ENCODE results near the gene KCNA3.

The KCNA3 gene

GRCh38 chr1:110674337-110675059 is at the start of gene KCNA3:
Gene KCNA3 (minus strand): TSS chr1:110674940. CDS start chr1:110674809, 131 bp downstream.
- DNase-seq (ENCODE audit: low read depth in 2 of 2) = peak; percentile 42 to 52

DNA sequence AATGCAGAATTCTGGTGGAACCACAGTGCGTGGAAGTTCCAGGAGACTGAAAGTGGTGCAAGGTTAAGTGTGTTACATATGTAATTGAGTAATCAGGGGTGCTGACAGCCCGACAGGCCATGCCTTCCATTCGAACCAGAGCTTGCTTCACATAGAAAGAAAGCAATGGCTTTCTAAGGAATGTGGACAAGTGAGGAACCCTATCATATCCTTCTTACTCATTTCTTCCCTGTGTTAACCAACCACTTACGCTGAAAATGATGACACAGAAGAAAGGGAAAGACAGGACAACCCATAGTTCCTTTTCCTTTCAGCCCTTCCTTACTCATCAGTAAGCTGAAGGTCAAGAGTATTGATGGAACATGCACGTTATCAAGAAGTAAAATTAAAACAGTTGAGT is 48.1 kb upstream of the KCNA3 start:
- no peak for DNase-seq (ENCODE audit: low read depth in 2 of 2)

- no peak for DNase-seq (ENCODE audit: low read depth in 2 of 2)
Measured at GRCh38 chr1:110719908-110720307, 45.2 kb upstream of the KCNA3 start.

- no peak for DNase-seq (ENCODE audit: low read depth in 2 of 2)
Measured at GRCh38 chr1:110718452-110718851, 43.7 kb upstream of the KCNA3 start.

GRCh38 chr1:110717179-110717578 is 42.4 kb upstream of the KCNA3 start:
- DNase-seq (ENCODE audit: low read depth in 2 of 2) = no peak

DNA sequence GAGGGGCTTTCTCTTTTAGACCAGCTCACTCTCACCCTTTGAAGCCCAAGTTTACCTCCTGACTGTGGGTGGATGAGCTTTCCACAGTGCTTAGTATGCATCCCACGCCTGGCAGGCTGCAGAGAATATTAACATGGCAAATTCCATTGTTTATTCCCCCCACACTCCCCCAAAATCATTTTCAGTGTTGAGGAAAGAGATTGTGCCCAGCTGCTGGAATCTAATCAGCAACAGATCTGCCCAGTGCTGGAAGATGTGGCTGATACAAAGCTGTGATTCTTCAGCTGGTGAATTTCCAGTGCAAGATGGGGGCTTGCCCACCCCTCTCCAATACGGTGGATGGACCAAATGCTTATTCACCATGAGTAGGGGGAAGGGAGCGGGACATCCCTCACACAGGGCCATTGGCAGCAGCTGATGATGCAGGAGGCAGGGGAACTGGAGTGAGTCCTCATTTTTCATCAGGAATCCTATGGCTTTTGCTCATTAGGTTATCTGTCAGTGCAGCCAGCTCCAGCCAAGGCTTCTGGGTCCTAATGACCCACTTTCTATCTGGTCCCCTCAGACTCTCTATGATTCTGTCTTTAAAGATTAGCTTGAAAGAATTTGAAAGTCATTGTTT is 39.7 kb upstream of the KCNA3 start:
- DNase-seq (ENCODE audit: low read depth in 2 of 2) = no peak

DNA sequence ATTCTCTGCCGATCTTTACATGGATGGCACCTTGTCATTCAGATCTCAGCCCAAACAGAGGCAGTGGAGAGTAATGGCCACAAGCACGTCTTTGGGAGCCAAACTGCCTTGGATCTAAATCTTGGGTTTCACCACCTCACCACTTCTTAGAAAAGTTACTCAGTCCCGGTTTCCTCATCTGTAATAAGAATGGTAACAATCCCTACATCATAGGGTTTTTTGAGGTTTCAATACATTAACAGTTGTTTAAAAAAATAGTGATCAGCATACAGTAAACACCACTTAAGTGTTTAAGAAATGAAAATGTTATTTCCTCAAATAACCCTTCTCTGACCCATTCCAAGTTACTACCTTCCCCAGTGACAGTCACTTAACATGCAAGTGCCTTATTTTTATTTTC is 38.5 kb upstream of the KCNA3 start:
- no peak for DNase-seq (ENCODE audit: low read depth in 2 of 2)

DNA sequence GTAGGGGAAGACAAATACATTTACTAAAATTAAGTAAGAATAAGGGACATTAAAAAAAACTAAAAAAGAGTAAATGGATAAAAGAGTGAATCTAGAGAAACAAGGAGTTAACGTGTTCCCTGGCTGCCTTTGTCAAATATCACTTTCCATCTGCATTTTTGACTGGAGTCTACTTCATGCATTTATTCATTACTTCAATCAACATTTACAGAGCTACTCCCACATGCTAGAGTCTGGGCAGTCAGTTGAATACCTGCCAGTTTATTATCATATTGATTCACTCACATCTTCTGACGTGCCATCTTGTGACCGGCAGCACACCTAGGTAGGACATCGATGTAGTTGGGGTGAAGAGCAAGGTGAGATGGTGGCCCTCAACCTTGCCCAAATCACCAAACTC is 35.6 kb upstream of the KCNA3 start:
- no peak for DNase-seq (ENCODE audit: low read depth in 2 of 2)

DNA sequence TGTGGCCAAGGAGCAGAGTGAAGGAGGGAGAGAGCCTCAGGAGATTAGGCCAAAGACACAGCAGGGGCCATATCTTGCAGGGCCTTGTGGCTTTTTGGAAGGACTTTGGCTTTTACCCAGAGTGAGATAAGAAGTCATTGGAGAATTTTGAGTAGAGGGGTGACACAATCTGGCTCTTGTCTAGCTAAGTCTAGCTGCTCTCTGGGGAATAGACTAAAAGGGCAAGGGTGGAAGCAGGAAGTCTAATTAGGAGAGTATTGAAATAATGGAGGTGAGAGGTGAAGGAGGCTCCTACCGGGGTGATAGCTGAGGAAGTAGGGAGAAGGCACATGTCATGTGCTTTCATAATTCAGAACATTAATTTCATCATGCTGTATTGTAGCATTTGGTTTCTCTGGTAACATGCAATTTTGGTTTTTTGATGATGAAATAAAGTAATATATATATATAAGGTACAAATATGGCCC is 34.3 kb upstream of the KCNA3 start:
- DNase-seq (ENCODE audit: low read depth in 2 of 2) = no peak

DNA sequence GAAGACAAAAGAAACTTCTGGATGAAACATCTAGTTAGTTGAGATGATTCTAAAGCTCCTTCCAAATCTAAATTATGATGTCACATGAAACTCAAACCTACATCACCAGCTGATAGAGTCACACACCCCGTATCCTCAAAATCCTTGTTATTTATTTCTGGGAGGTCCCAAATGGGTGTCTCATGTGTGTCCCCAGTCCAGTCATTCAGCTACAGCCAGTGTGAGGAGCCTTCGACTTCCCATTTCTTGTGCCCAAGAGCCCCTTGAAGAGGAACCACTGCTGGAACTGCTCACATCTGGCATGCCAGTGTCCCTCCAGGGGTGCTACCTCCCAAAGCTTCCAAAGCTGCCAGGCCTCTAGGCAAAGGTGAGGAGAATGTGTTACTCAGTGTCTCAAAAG is 32.5 kb upstream of the KCNA3 start:
- DNase-seq (ENCODE audit: low read depth in 2 of 2) = no peak

DNA sequence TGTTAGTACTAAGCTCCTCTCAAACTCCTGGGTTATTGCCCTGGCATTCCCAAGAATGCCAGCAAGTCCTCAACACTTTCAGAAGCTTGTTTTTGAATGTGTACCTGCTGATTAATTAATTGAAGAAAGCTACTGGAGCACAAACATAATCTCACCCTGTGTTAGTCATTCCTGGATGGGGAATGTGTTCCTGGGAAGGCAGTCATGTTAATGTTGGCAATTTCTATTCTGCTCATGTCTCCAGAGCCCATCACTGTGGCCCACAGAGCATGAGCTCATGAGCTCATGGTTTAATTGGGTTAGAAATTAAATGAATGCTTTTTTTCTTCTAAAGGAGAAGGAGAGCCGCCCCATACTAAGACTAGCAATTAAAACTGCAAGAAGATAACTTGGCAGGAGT is 31.9 kb upstream of the KCNA3 start:
- no peak for DNase-seq (ENCODE audit: low read depth in 2 of 2)

DNA sequence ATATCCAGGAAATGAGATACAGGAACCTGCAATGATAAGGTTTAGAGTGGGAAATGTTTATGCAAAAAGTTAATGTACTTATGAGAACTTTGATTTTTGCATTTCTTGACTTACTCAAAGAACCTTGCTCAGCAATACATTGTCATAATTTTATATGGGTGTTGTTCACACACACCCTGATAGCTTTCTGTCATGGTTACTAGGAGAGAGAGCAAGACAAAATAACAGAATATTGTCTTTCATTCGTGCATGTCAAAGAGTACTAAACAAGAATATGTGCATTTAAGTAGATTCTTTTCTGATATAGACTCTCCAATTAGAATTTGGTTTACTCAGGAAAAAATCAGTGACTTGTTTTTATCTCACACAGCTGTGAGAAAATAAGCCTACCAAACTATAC is 27.5 kb upstream of the KCNA3 start:
- DNase-seq (ENCODE audit: low read depth in 2 of 2) = no peak

DNA sequence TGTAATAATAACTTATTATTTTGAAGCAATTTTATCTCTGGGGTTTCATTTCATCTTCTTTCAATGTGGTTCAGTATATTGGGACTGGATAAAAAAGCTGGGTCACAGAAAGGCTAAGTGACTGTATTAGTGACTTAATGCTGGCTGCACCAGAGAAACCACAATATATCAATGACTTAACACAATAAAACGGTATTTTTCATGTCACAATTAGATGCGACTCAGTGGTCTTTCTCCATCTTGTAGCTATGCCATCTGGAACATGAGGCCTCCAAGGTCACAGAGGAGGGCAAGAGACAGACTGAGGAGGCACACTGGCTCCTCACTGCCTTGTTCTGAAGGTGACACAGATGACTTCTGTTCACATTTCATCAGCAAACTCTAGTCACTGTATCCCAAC is 26.0 kb upstream of the KCNA3 start:
- no peak for DNase-seq (ENCODE audit: low read depth in 2 of 2)

DNA sequence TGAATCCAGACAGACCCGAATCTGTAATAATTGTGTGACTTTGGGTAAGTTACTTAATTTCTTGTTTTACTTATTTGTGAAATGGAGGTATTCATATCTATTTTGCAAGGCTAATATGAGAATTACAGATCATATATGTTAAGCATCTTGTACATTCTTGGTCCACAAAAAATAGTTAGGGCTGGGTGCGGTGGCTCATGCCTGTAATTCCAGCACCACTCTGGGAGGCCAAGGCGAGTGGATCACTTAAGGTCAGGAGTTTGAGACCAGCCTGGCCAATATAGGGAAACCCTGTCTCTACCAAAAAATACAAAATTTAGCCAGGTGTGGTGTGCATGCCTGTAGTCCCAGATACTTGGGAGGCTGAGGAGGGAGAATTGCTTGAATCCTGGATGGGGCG is 22.9 kb upstream of the KCNA3 start:
- no peak for DNase-seq (ENCODE audit: low read depth in 2 of 2)

- DNase-seq (ENCODE audit: low read depth in 2 of 2) = no peak
Measured at GRCh38 chr1:110696818-110697217, 22.1 kb upstream of the KCNA3 start.

DNA sequence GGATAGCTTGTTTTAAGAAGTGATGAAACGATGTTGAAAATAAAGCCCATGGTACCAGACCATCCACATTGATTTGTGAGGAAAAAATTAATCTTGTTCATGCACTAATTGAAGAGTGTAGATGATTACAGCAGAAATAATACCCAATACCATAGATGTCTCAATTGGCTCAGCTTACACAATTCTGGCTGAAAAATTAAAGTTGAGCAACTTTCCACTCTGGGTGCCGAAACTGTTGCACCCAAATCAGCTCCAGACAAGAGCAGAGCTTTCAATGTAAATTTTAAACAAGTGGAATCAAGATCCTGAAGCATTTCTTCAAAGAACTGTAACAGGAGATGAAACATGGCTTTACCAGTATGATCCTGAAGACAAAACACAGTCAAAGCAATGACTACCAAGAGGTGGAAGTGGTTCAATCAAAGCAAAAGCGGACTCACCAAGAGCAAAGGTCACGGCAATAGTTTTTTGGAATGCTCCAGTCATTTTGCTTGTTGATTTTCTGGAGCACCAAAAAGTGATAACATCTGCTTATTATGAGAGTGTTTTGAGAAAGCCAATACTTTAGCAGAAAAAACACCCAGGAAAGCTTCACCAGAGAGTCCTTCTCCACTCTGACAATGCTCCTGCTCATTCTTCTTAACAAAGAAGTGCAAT is 16.1 kb upstream of the KCNA3 start:
- no peak for DNase-seq (ENCODE audit: low read depth in 2 of 2)

- no peak for DNase-seq (ENCODE audit: low read depth in 2 of 2)
Measured at GRCh38 chr1:110689868-110690267, 15.1 kb upstream of the KCNA3 start.

- DNase-seq (ENCODE audit: low read depth in 2 of 2) = no peak
Measured at GRCh38 chr1:110688514-110688913, 13.8 kb upstream of the KCNA3 start.

- DNase-seq (ENCODE audit: low read depth in 2 of 2) = no peak
Measured at GRCh38 chr1:110687250-110687649, 12.5 kb upstream of the KCNA3 start.

- peak in 1 of 2 donors; percentile 11 for DNase-seq (ENCODE audit: low read depth in 2 of 2)
Measured at GRCh38 chr1:110686188-110686587, 11.4 kb upstream of the KCNA3 start.

DNA sequence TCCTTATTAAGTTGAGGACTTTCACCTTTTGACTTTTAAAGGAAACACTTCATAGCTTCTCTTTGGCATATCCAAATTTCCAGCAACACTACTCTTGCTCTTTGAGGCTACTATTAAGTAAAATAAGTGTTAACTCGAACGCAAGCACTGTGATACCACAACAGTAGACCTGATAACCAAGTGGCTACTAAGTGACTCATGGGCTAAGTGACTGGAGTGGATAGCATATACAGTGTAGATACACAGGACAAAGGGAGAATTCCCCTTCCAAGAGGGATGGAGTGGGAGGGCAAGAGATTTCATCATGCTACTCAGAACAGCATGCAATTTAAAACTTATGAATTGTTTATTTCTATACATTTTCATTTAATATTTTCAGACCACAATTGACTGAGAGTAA is 9.8 kb upstream of the KCNA3 start:
- no peak for DNase-seq (ENCODE audit: low read depth in 2 of 2)

DNA sequence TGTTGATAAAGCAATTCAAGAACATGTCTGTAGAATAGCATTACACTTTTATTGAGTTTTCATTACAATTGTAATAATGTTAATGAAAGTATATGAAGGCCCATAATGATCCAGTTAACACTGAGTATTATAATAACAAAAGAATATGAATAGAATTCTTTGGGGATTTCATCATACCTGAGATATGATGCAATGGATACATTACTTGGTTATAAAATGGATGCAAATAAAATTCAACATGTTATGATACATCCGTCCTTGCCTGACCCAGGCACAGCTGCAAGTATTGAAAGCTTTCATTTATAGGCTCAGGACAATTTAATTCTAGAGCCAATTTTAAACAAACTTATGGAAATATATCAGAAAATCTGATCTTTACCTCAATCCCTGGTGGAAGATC is 8.2 kb upstream of the KCNA3 start:
- no peak for DNase-seq (ENCODE audit: low read depth in 2 of 2)

All from stimulated activated CD4-positive, alpha-beta T cell treated with anti-CD3 and anti-CD28 coated beads, Interleukin-4, amount 100 ng/mL, for 48 hours (primary cell).